22Rv1 (cell line): ENCODE results near the gene TRIM39.
A peak's percentile ranks its signal among the peaks of the same experiment; 100 is the strongest.
"Not testable (repeated sequence)": the region's sequence is repeated elsewhere in the genome, so short reads cannot be mapped to it uniquely, and the experiment has no call there.

Experiments
- H3K27ac ChIP-seq: fragments of 450-650 bp; 2 replicates; pipeline ENCODE4 v1.5.1; 2017
- ZFX ChIP-seq: fragments of 450-650 bp; IDR thresholded peaks from 2 replicates; pipeline ENCODE4 v1.6.1; 2017; ENCODE audit warnings: antibody characterized with exemption, borderline replicate concordance
- TF ChIP-seq, protein P1 (sequence below): fragments of 450-650 bp; IDR thresholded peaks from 2 replicates; pipeline ENCODE4 v1.5.1; 2017; ENCODE audit warnings: mild to moderate bottlenecking

Gene TRIM39

DNA sequence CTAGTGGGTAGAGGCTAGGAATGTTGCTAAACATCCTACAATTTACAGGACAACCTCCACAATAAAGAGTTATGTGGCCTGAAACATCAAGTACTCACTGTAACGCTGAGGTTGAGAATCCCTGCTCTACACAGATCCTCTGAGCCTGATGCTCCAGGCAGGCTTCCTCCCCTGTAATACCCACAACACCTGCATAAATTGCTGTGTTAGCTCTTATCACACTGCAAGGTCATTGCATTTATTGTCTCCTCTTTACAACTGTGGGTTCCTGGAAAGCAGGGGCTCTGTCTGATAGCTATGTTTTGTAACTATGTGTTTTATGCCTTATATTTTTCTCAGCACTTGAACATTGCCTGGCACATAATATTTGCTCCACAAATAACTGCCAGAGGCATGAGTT, 29.8 kb downstream of the TRIM39 start:
- H3K27ac ChIP-seq = no peak overlapping the region
- TF ChIP-seq, protein P1, sequence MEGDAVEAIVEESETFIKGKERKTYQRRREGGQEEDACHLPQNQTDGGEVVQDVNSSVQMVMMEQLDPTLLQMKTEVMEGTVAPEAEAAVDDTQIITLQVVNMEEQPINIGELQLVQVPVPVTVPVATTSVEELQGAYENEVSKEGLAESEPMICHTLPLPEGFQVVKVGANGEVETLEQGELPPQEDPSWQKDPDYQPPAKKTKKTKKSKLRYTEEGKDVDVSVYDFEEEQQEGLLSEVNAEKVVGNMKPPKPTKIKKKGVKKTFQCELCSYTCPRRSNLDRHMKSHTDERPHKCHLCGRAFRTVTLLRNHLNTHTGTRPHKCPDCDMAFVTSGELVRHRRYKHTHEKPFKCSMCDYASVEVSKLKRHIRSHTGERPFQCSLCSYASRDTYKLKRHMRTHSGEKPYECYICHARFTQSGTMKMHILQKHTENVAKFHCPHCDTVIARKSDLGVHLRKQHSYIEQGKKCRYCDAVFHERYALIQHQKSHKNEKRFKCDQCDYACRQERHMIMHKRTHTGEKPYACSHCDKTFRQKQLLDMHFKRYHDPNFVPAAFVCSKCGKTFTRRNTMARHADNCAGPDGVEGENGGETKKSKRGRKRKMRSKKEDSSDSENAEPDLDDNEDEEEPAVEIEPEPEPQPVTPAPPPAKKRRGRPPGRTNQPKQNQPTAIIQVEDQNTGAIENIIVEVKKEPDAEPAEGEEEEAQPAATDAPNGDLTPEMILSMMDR = no peak

DNA sequence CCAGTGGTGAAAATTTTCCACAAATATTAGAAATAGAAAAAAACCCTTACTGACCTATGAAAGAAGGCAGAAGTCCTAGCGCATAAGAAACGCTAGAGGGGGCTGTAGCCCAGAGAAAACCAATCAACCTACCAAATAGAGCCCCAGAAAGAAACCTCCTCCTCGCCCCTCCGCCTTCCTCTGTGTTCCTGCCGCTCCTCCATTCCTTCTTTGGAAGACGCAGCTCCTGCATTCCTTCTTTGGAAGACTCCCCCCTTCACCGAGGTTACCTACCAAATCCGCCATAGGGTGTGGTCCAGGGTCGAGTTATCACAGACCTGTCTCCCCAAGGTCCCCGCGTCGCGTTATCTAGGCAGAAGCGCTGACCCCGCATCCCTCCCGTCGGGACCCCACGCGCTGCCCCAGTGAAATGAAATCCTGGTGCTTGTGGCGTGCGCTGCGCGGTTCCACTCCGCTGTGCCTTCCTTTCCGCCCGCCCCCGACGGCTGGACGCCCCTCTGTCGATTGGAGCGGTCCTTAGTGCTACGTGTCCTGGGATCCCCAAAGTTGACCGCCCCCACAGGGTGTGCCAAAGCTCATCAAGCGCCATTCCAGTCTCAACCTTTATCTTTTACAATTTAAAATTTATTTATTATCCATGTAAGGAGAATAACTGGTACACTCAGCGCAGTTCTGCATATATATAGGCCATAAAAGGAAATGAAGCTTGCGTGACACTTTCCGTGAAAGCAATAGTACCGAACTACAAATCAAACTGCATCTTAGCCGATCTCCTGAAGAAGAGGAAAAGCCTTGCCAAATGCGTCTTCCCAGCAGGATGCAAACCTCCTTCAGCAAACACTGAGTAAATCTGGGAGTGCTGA, 31.2 kb downstream of the TRIM39 start:
- H3K27ac ChIP-seq = no peak overlapping the region
- TF ChIP-seq ZFX = no peak
- TF ChIP-seq, protein P1 = peak; percentile 83

DNA sequence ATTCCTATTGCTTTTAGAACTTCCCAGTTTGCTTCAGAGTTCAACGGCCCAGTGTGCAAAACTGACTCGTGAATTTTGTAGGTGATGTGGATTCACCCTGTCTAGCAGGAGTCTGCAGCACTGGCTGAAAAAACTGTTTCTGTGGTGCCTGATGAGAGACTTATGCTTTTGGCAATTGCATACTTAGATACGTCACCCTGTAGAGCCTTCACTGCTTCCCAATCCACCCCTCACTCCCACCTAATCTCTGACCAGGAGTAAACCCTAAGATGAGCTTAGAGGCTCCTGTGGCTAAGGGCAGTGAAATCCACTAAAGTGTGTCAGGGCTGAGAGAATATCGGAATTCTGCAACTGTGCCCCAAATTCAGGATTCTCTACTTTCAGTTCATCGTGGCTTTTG, 32.5 kb downstream of the TRIM39 start:
- TF ChIP-seq, protein P1 = no peak
- no peak for TF ChIP-seq ZFX
- H3K27ac ChIP-seq = no peak overlapping the region

GRCh38 chr6:30360139-30360538, 33.4 kb downstream of the TRIM39 start:
- no peak for TF ChIP-seq ZFX
- TF ChIP-seq, protein P1 = no peak
- H3K27ac ChIP-seq = no peak overlapping the region

DNA sequence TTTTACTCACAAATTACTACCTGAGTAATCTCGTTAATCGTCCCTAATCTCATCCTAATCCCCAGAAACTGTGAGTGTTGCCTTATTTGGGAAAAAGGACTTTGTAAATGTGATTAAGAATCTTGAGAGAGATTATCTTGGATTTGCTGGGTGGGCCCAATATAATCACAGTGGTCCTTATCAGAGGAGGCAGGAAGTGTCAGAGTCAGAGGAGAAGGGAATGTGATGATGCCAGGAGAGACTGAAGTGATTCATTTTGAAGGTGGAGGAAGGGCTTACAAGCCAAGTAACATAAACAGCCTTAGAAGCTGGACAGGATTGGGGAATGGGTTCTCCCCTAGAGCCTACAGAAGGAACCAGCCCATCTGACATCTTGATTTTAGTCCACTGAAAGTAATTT, 34.9 kb downstream of the TRIM39 start:
- no peak overlapping the region for H3K27ac ChIP-seq
- TF ChIP-seq ZFX = no peak
- TF ChIP-seq, protein P1 = no peak

- TF ChIP-seq, protein P1 = no peak
- H3K27ac ChIP-seq = no peak overlapping the region
Measured at GRCh38 chr6:30363459-30363858, 36.7 kb downstream of the TRIM39 start.

DNA sequence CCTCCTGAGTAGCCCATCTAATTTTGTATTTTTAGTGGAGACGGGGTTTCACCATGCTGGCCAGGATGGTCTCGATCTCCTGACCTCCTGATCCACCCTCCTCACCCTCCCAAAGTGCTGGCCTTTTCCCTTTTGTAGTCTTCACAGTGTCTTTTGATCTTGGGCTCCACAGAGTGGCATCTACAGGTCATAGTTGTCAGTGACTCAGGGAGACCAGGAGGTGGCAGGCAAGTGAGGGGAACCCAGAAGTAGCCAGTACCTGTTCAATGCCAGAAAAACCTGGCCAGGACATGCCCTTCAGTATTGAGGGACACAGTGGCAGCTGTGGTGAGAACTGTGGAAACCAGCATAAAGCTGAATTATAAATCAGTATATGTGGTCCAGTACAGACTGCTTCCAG, 37.9 kb downstream of the TRIM39 start:
- no peak overlapping the region for H3K27ac ChIP-seq
- TF ChIP-seq, protein P1 = 0 out of 2 replicates have a peak, but pooled peaks have one; percentile 9
- TF ChIP-seq ZFX = no peak

DNA sequence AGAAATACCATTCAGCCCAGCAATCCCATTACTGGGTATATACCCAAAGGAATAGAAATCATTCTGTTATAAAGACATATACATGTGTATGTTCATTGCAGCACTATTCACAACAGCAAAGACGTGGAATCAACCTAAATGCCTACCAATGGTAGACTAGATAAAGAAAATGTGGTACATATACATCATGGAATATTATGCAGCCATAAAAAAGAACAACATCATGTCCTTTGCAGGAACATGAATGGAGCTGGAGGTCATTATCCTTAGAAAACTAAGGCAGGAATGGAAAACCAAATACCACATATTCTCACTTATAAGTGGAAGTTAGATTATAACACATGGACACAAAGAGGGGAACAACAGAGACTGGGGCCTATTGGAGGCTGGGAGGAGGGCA, 42.6 kb downstream of the TRIM39 start:
- H3K27ac ChIP-seq = not testable (repeated sequence)
